ENCODE measurements around the gene TOMM6.

Gene TOMM6

GRCh38 chr6:41758641-41759035 lies 28.9 kb upstream of the TOMM6 start:
- Histone ChIP-seq H3K36me3 (ENCODE audit: low read length) (no peaks in the 10 kb centered on the region), H3K9me2 (replicated peaks; ENCODE audit: insufficient read depth, low read length) (no peaks in the 10 kb centered on the region), H3K27ac (ENCODE audit: low read depth, low read length) (no peak overlapping the region), H3K4me2 (ENCODE audit: low read depth, low read length, poor library complexity, severe bottlenecking) (no peak overlapping the region), H3K27me3 (ENCODE audit: low read length) (no peaks in the 10 kb centered on the region), H3K79me2 (ENCODE audit: insufficient read depth, low read length) (no peaks in the 10 kb centered on the region), H3K4me3 (ENCODE audit: insufficient read depth, low read length, poor library complexity, severe bottlenecking) (no peak overlapping the region), H3K9me3 (ENCODE audit: insufficient read depth, low read length) (no peaks in the 10 kb centered on the region), H3K9ac (ENCODE audit: low read length) (no peak overlapping the region), H2AFZ (ENCODE audit: low read depth, low read length, severe bottlenecking) (no peak overlapping the region), H4K20me1 (ENCODE audit: low read depth, low read length) (no peaks in the 10 kb centered on the region), H3F3A (ENCODE audit: insufficient read depth) (no peaks in the 10 kb centered on the region)
- TF ChIP-seq CTCF (IDR thresholded peaks at IDR 0.05; ENCODE audit: insufficient read depth, low read length, poor library complexity, severe bottlenecking) (no peak), EZH2phosphoT487 (conservative IDR thresholded peaks at IDR 0.05; ENCODE audit: low read length) (no peak)

- no peaks in the 10 kb centered on the region for H3K9me3 ChIP-seq (ENCODE audit: insufficient read depth, low read length)
- no peaks in the 10 kb centered on the region for H3K36me3 ChIP-seq (ENCODE audit: low read length)
- H4K20me1 ChIP-seq (ENCODE audit: low read depth, low read length), result no peaks in the 10 kb centered on the region
- H3K9ac ChIP-seq (ENCODE audit: low read length), result no peak overlapping the region
- no peak overlapping the region for H3K4me3 ChIP-seq (ENCODE audit: insufficient read depth, low read length, poor library complexity, severe bottlenecking)
- no peaks in the 10 kb centered on the region for H3K27me3 ChIP-seq (ENCODE audit: low read length)
- H3F3A ChIP-seq (ENCODE audit: insufficient read depth), result no peaks in the 10 kb centered on the region
- TF ChIP-seq EZH2phosphoT487 (conservative IDR thresholded peaks at IDR 0.05; ENCODE audit: low read length) (no peak), CTCF (IDR thresholded peaks at IDR 0.05; ENCODE audit: insufficient read depth, low read length, poor library complexity, severe bottlenecking) (no peak)
- no peaks in the 10 kb centered on the region for H3K79me2 ChIP-seq (ENCODE audit: insufficient read depth, low read length)
- no peak overlapping the region for H3K4me2 ChIP-seq (ENCODE audit: low read depth, low read length, poor library complexity, severe bottlenecking)
- H3K9me2 ChIP-seq (replicated peaks; ENCODE audit: insufficient read depth, low read length), result no peaks in the 10 kb centered on the region
- H3K27ac ChIP-seq (ENCODE audit: low read depth, low read length), result no peak overlapping the region
- H2AFZ ChIP-seq (ENCODE audit: low read depth, low read length, severe bottlenecking), result no peak overlapping the region
Measured at GRCh38 chr6:41759106-41759904, 28.2 kb upstream of the TOMM6 start.

DNA sequence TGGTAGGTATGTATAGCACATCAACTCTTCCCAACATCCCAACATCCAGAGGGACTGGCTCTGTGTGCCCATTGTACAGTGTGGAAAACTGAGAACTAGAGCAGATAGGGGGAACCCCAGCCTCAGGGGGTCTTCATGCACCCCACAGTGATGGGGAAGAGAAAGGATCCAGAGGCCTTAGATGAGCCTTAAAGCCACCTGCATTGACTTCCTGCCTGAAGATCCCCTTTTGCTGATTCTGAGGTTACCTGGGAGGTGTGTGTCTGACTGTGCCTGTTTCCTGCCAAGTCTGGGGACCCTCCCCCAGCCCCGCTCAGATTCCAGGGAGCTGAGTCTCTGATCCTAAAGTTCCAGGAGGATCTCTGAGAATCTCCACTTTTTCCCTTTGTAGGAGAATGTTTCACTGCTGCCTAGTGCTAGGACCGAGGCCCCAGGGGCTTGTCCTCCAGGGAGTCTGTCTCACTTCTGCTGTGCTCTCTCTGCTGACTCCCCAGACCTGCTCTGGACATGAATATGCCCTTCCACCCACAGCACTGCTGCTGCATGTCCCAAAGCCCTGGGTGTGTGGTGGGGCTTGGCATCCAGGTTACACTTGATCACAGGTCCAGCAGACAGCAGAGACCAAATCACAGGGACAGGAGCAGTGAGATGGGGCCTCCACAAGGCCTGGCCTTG lies 27.5 kb upstream of the TOMM6 start:
- Histone ChIP-seq H3K27ac (ENCODE audit: low read depth, low read length) (no peak overlapping the region), H3K27me3 (ENCODE audit: low read length) (no peaks in the 10 kb centered on the region), H4K20me1 (ENCODE audit: low read depth, low read length) (no peaks in the 10 kb centered on the region), H3K4me2 (ENCODE audit: low read depth, low read length, poor library complexity, severe bottlenecking) (no peak overlapping the region), H3K9me2 (replicated peaks; ENCODE audit: insufficient read depth, low read length) (no peaks in the 10 kb centered on the region), H2AFZ (ENCODE audit: low read depth, low read length, severe bottlenecking) (no peak overlapping the region), H3K4me3 (ENCODE audit: insufficient read depth, low read length, poor library complexity, severe bottlenecking) (no peak overlapping the region), H3K9me3 (ENCODE audit: insufficient read depth, low read length) (no peaks in the 10 kb centered on the region), H3K9ac (ENCODE audit: low read length) (no peak overlapping the region), H3F3A (ENCODE audit: insufficient read depth) (no peaks in the 10 kb centered on the region), H3K36me3 (ENCODE audit: low read length) (no peaks in the 10 kb centered on the region), H3K79me2 (ENCODE audit: insufficient read depth, low read length) (no peaks in the 10 kb centered on the region)
- TF ChIP-seq CTCF (IDR thresholded peaks at IDR 0.05; ENCODE audit: insufficient read depth, low read length, poor library complexity, severe bottlenecking), result no peak
- no peak for TF ChIP-seq EZH2phosphoT487 (conservative IDR thresholded peaks at IDR 0.05; ENCODE audit: low read length)

All from SU-DHL-6 (cell line).